Esophagus mucosa (tissue), 1 donor: ENCODE measurements around the gene OR51B4. TPM values are rescaled to one million over a fixed set of nuclear protein-coding genes. Genes with fewer than 3 reads are reported as not detected.
"Not testable (repeated sequence)": the region's sequence is repeated elsewhere in the genome, so short reads cannot be mapped to it uniquely, and the experiment has no call there.

Experiments
- ATAC-seq: fragments of 200-7000 bp; cut with Tn5 transposase; one replicate; pipeline ENCODE4 v1.9.1; 2020
- total RNA-seq: library from RNA; stranded (reverse); gene quantifications from one replicate; pipeline ENCODE4 v1.2.4, GENCODE V29; 2023
- donor health status: DM: yes; HTN: yes; CAD: no.

Gene OR51B4
- total RNA-seq, 1 donor from 2014 or later, result not detected

- ATAC-seq, result no peak
These were observed 32.0 kb downstream of the OR51B4 start, which contains the start of gene HBE1 for GRCh38 chr11:5269715-5270147. HBE1 (minus strand) TSS chr11:5269945; CDS start chr11:5269890, 55 bp downstream.

- ATAC-seq, result no peak
These were observed 34.6 kb downstream of the OR51B4 start for GRCh38 chr11:5267033-5267563.

- no peak for ATAC-seq
These were observed 35.1 kb downstream of the OR51B4 start for GRCh38 chr11:5266609-5267008.

DNA sequence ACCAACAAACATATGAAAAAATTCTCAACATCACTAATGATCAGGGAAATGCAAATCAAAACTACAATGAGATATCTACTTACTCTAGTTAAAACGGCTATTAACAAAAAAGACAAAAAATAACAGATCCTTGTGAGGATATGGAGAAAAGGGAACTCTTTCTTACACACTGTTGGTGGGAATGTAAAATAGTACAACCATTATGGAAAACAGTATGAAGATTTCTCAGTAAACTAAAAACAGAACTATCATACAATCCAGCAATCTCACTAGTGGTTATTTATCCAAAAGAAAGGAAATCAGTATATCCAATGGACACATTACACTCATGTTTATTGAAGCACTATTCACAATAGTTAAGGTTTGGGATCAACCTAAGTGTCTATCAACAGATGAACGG is 35.9 kb downstream of the OR51B4 start:
- no peak for ATAC-seq

DNA sequence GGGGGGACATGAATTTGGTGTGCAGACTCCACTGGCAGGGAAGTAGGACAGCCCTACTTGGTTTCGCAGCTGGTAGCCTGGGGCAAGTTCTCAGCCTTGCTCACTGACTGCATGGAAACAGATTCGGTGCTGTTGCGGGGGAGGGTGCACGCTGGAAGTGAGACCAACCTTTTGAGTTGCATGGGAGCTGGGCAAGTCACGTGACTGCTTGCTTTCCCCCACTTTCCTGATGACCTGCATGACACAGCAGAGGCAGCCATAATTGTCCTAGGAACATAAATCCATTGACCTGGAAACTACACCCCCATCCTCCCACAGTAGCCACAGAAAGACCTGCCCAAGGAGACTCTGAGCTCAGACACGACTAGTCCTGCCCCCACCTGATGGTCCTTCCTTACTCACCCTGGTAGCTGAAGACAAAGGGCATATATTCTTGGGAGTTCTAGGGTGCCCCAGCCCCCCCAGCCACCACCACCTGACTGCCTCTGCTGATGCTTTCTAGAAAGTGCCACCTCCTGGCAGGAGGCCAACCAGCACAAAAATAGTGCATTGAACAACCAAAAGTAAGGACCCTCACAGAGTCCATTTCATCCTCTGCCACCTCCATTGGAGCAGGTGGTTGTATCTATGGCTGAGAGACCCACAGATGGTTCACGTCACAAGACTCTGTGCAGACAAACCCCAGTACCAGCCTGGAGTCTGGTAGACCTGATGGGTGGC is 43.0 kb downstream of the OR51B4 start:
- no peak for ATAC-seq

GRCh38 chr11:5257296-5257695 is 44.5 kb downstream of the OR51B4 start:
- no peak for ATAC-seq

DNA sequence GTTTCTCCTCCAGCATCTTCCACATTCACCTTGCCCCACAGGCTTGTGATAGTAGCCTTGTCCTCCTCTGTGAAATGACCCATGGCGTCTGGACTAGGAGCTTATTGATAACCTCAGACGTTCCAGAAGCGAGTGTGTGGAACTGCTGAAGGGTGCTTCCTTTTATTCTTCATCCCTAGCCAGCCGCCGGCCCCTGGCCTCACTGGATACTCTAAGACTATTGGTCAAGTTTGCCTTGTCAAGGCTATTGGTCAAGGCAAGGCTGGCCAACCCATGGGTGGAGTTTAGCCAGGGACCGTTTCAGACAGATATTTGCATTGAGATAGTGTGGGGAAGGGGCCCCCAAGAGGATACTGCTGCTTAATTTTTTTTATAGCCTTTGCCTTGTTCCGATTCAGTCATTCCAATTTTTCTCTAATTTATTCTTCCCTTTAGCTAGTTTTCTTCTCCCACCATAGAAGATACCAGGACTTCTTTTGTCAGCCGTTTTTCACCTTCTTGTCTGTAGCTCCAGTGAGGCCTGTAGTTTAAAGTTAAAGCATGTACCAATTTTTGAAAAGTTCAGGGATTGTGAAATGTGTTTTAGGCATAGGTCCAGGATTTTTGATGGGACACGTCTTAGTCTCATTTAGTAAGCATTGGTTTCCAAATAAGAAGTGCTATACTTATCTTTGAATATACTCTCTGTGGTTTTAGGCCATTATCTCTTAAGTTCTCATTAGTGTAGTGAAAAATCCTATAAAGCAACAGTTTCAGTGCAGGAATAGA is 46.9 kb downstream of the OR51B4 start, which contains the start of gene HBG2:
HBG2 (minus strand) TSS at position 136 of the 768 bp plus-strand sequence; CDS start at position 83, 53 bp downstream.
- ATAC-seq, result not testable (repeated sequence)

- not testable (repeated sequence) for ATAC-seq
These were observed 47.7 kb downstream of the OR51B4 start for GRCh38 chr11:5254023-5254422.

- ATAC-seq, result not testable (repeated sequence)
These were observed 48.3 kb downstream of the OR51B4 start for GRCh38 chr11:5253440-5253839.

- ATAC-seq, result no peak
These were observed 48.9 kb downstream of the OR51B4 start for GRCh38 chr11:5252919-5253265.

DNA sequence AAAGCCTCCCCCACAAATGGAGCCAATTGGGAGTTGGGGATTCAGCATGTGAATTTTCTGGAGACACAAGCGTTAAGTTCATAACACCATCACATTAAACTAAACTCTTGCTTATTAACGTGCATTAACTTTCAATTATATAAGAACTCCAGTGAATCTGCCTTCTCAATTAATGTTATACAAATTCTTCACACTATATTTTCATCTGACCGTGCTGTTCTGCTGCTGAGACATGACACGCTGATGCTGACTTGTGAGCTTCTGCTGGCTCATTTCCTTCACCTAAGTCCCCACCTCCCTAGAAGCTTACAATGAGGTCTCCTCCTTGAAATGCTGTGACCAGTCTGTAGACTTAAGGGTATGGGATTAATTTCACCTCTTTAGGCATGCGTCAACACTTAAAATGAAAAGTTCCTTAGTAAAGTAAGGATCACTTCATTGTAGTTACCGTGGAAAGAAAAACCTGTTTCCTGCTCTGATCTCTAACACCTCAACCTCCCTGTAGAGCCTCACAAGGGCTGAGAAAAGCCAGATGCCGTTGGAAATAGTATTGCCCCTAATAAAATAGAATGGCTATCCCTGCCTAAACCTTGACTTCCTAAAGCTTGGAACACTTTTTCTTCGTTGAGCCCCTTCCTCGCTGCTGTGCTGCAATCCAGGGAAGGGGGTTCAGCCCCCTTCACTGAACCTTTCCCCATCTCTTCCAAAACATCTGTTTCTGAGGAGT is 49.4 kb downstream of the OR51B4 start:
- ATAC-seq, result no peak

DNA sequence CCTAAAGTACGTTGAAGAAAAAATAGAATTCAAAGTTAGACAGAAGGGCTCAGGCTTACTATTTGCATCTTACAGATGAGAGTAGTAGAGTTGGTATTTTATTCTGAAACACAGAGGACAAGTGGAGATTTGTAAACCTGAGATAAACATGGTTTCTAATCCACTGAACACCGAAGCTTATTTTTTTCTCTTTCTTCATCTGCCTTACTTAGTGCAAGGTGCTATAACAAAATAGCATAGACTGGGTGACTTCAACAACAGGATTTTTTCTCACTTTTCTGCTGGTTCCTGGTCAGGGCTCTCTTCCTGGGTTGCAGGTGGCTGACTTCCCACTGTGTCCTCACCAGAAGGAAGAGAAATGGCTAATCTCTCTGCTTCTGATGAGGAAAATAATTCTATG is 50.0 kb downstream of the OR51B4 start:
- no peak for ATAC-seq

Other genes with a start within 250 kb of the OR51B4 start
- not detected for gene OR52E2, start 242.3 kb downstream of the OR51B4 start, total RNA-seq
- not detected for gene OR52E1, start 232.4 kb downstream of the OR51B4 start, total RNA-seq
- gene OR52A5, start 163.6 kb downstream of the OR51B4 start, total RNA-seq, result not detected
- gene OR52A1, start 147.2 kb downstream of the OR51B4 start, total RNA-seq, result not detected
- not detected for gene OR51V1, start 101.3 kb downstream of the OR51B4 start, total RNA-seq
- gene HBB, start 74.9 kb downstream of the OR51B4 start, total RNA-seq, result 20.2 TPM
- not detected for gene HBD, start 67.5 kb downstream of the OR51B4 start, total RNA-seq
- not detected for gene HBG1, start 52.1 kb downstream of the OR51B4 start, total RNA-seq
- gene HBG2, start 47.2 kb downstream of the OR51B4 start, total RNA-seq, result not detected
- gene HBE1, start 32.0 kb downstream of the OR51B4 start, total RNA-seq, result not detected
- gene OR51B2, start 22.4 kb upstream of the OR51B4 start, total RNA-seq, result not detected
- not detected for gene OR51B5, start 41.6 kb upstream of the OR51B4 start, total RNA-seq
- gene OR51B6, start 49.6 kb upstream of the OR51B4 start, total RNA-seq, result not detected
- gene OR51M1, start 81.9 kb upstream of the OR51B4 start, total RNA-seq, result not detected
- gene OR51Q1, start 120.2 kb upstream of the OR51B4 start, total RNA-seq, result not detected
- not detected for gene OR51I1, start 139.6 kb upstream of the OR51B4 start, total RNA-seq
- not detected for gene OR51I2, start 147.4 kb upstream of the OR51B4 start, total RNA-seq
- not detected for gene OR52D1, start 186.7 kb upstream of the OR51B4 start, total RNA-seq
- gene UBQLN3, start 208.0 kb upstream of the OR51B4 start, total RNA-seq, result not detected
- gene UBQLNL, start 214.8 kb upstream of the OR51B4 start, total RNA-seq, result 0.08 TPM
- not detected for gene OR52H1, start 246.6 kb upstream of the OR51B4 start, total RNA-seq